Astrocyte of the hippocampus (primary cell): ENCODE data around the gene DENND1C.

ENCODE experiments used
- DNase-seq: peaks from one replicate; pipeline ENCODE4 v3.0.0; 2011; ENCODE audit warnings: low read depth, low spot score

Gene DENND1C

GRCh38 chr19:6481541-6482342 is at the start of gene DENND1C:
Gene DENND1C, minus strand, starts transcription at chr19:6481787. Its CDS starts 92 bp downstream, at chr19:6481695.
- no peak for DNase-seq

GRCh38 chr19:6530386-6531162 is 49.0 kb upstream of the DENND1C start, which contains the start of gene TNFSF9:
Gene TNFSF9, plus strand, starts transcription at chr19:6531026. Its CDS starts 11 bp downstream, at chr19:6531037.
- DNase-seq = peak; percentile 89

GRCh38 chr19:6529937-6530385 is 48.4 kb upstream of the DENND1C start:
- no peak for DNase-seq

GRCh38 chr19:6529351-6529750 is 47.8 kb upstream of the DENND1C start:
- DNase-seq = no peak

GRCh38 chr19:6528544-6529121 is 47.0 kb upstream of the DENND1C start:
- DNase-seq = no peak

GRCh38 chr19:6527893-6528543 is 46.4 kb upstream of the DENND1C start:
- DNase-seq = no peak

GRCh38 chr19:6524311-6524710 is 42.7 kb upstream of the DENND1C start:
- DNase-seq = no peak

GRCh38 chr19:6522712-6523111 is 41.1 kb upstream of the DENND1C start:
- no peak for DNase-seq

GRCh38 chr19:6521718-6522646 is 40.4 kb upstream of the DENND1C start:
- no peak for DNase-seq

- DNase-seq = peak; percentile 39
These were observed 37.7 kb upstream of the DENND1C start for GRCh38 chr19:6519289-6519688.

- DNase-seq = no peak
These were observed 36.7 kb upstream of the DENND1C start for GRCh38 chr19:6518145-6518911.

- DNase-seq = peak; percentile 92
These were observed 35.2 kb upstream of the DENND1C start for GRCh38 chr19:6516659-6517291.

GRCh38 chr19:6516018-6516658 is 34.6 kb upstream of the DENND1C start:
- peak; percentile 90 for DNase-seq

GRCh38 chr19:6514926-6515544 is 33.4 kb upstream of the DENND1C start:
- DNase-seq = no peak

GRCh38 chr19:6514089-6514488 is 32.5 kb upstream of the DENND1C start:
- DNase-seq = no peak

GRCh38 chr19:6510618-6511017 is 29.0 kb upstream of the DENND1C start:
- no peak for DNase-seq

GRCh38 chr19:6509118-6509971 is 27.8 kb upstream of the DENND1C start:
- DNase-seq = no peak
